Stimulated activated CD4-positive, alpha-beta T cell treated with anti-CD3 and anti-CD28 coated beads, TNF-alpha, amount 100 ng/mL, for 1 hour (primary cell): ENCODE data around the gene GPR176.
"Not testable (repeated sequence)": the region's sequence is repeated elsewhere in the genome, so short reads cannot be mapped to it uniquely, and the experiment has no call there.

ENCODE experiments used
- DNase-seq, 3 donors: peaks; one replicate each; pipeline ENCODE4 v3.0.0-alpha.2; 2020; ENCODE audit warnings: low read depth in 3 of 3, low spot score in 1 of 3

Gene GPR176

GRCh38 chr15:39817892-39818291 is 102.2 kb downstream of the GPR176 start:
- no peak for DNase-seq

GRCh38 chr15:39814489-39814888 is 105.6 kb downstream of the GPR176 start:
- DNase-seq, result no peak

DNA sequence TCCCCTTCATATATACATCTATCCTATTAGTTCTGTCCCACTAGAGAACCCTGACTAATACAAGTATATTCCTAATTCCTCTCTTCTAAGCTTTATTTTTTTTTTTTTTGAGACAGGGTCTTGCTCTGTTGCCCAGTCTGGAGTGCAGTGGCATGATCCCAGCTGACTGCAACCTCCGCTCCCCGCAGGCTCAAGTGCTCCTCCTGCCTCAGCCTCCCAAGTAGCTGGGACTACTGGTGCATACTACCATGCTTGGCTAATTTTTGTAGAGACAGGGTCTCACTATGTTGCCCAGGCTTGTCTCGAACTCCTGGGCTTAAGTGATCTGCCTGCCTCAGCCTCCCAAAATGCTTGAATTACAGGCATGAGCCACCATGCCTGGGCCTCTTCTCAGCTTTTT is 107.4 kb downstream of the GPR176 start:
- not testable (repeated sequence) for DNase-seq

DNA sequence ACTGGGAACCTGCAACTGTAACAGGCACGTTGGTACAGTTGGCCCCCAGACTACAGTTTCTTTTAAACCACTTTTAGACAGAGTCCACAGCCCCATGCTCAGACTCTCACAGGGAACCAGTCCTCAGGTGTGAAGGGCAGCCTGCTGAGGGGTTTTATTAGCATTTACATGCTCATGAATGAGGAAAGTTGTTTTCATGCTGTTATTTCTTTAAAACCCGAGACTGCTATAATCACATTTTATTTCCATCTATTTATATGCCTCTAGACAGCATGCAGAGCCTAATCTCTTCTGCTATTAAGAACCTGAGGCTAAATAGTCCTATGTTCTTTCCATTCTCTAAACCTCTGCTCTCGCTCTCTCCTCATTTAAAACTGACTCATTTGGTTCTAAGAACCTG is 111.2 kb downstream of the GPR176 start:
- no peak for DNase-seq

GRCh38 chr15:39807791-39808190 is 112.3 kb downstream of the GPR176 start:
- no peak for DNase-seq

GRCh38 chr15:39804026-39804425 is 116.0 kb downstream of the GPR176 start:
- DNase-seq, result no peak

DNA sequence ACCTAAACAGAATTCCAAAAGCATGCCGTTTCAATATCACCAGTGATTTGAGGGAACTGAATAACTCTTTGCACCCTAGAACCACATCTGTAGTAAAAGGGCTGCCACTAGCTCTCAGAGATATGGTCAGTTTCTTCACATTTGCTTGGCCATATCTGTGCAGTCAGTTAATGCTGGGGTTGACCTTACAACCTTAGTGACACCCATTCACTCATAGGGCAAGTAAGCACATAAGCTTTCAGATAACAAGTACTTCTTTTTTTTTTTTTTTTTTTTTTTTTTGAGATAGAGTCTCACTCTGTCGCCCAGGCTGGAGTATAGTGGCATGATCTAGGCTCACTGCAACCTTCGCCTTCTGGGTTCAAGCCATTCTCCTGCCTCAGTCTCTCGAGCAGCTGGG is 117.0 kb downstream of the GPR176 start:
- no peak for DNase-seq

- no peak for DNase-seq
Measured at GRCh38 chr15:39801641-39802309, 118.3 kb downstream of the GPR176 start.

DNA sequence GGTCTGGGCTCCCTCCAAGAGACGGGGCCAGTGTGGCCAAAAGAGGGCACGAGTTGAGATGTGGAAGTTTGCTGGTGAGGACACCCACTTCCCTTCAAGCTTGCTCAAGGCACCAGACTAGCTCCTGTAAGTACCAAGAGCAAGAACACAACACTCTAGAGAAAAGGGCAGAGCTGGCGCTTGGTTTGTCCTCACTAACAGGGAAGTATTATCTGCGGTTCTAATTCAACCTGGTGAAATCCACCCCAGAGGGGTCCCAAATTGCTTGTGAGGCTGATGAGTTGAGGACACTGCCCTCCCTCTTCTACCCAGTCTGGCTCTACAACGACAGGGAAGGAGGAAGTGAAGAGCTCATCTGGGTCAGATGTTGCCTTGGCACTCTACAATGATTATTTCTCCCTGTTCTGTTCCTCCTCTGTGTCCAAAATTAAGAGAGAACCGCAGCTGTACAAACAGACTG is 120.5 kb downstream of the GPR176 start:
- DNase-seq, result no peak

GRCh38 chr15:39798382-39798781 is 121.7 kb downstream of the GPR176 start:
- no peak for DNase-seq

DNA sequence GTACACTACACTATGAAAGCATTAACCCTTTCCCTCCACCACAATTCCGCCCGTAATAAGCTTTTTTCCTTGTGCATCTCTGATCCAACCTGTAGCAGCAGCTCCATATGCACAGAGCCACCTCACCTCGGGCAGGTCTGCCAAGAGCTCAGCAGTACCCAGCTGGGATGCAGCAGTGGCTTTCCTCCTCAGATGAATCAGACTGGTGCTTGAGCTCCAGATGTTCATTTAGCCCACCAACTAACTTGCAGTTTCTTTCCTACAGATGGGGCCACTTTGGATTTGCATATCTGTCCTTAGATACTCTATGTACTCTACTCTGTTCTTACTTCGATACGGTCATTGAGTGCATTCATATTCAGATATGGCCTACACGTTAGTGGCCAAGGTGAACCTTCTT is 122.7 kb downstream of the GPR176 start:
- DNase-seq, result no peak

DNA sequence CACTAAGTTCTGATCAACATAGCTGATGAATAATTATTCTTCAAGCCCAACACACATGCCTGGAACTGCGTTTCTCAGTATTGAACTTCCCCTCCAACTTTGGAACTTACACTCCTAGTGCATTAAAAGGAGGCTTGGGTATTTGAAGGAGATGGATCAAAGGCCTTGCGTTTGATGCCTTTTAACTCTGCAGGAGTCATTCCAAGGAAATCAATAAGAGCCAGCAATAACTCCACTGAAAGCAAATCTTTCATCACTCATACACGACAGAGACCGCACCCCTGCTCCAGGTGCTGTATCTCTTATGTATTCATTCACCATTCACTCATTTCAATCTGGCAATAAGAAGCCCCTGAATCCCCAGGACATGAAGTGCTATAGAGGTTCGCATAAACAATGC is 123.5 kb downstream of the GPR176 start:
- no peak for DNase-seq

DNA sequence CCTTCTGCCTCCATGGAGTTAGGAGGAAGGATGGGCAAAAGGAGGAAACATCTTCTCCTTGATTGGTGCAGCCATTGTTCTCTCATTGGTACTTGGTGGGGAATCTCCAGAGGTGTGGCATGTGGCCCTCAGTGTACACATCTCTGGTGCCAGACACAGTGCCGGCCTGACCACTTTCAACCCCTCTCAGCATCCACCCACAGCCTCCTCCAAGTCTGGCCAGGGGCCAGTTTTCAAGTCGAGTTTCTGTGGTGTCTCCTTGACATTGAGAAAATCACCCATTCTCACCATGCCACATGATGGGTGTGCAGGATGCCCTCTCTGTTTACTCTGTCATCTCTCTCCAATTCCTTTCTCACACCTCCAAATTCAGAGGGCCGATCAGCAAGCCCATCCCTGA is 124.6 kb downstream of the GPR176 start:
- DNase-seq, result no peak

DNA sequence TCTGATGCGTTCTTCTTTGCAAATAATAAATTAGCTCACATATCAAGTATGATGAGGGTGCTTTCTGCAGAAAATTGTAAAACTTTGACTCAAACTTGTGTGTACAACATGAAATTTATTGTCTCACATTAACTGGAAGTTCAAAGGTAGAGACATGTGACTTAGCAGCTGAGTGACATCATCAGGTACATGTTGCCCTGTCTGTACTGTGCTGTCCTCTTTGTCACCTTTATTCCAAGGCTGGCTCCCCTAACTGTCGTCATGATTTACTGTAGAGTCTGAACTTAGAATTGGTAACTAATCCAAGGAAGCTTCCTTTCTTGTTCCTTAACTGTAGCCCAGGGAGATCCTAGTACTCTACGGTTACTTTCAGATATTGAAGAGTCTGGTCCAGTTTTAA is 125.1 kb downstream of the GPR176 start:
- no peak for DNase-seq

- no peak for DNase-seq
Measured at GRCh38 chr15:39793923-39794322, 126.1 kb downstream of the GPR176 start.

GRCh38 chr15:39792844-39793335 is 127.2 kb downstream of the GPR176 start:
- DNase-seq, result no peak

GRCh38 chr15:39792025-39792843 is 127.8 kb downstream of the GPR176 start:
- no peak for DNase-seq

DNA sequence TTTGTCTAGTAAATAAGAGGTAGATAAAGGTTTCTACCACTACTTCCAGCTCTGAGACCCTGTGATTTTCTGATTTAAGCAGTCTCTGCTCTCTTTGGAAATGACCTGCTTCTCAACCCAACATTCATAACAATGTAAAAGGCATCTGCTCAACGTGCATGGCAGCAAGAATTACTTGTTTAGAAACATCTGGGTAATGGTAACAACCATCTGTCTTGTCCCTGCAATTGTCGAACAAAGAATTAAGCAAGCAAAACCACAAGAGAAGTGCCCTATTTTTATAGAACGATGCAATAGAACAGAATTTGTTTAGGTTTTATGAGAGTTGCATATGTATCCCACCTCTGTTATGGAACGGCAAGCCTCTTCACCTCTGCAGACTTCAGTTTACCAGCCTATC is 130.3 kb downstream of the GPR176 start:
- DNase-seq, result no peak

GRCh38 chr15:39788800-39789565 is 131.1 kb downstream of the GPR176 start:
- DNase-seq, result no peak

DNA sequence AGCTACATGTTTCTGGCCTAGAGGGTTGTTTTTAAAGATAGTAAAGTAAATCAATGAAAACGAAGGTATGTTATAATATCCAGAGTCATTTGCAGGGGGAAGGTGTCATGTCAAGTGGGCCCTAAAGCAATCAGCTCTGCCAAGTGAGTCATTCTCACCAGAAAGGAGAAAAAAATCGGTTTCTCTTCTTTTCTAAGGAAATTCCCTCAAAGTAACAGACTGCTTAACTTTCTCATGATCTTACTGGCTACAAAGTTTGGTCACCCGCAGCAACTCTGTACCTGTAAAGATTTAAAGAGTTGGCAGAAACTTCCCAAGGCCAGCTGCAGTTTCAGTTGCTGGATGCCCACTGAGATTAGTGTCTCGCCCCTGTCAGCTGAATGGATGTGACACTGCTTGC is 132.0 kb downstream of the GPR176 start:
- DNase-seq, result no peak

DNA sequence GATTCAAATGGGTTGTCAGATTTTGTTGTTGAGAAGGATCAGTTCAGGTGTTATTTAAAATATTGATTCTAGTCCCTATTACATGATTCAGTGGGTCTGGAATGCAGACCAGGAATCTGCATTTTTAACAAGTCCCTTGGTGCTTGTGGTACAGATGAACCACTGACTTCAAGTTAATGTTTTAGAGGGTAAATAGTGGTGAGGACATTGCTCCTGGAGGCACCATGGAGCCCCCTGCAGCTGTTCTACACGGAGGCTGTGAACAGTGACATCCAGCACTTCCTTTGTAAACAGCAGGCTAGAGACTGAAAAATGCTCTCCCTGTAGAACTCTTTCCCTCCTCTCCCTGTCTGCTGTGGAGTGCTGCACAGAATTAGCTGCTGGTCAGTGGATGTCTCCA is 132.6 kb downstream of the GPR176 start:
- DNase-seq, result no peak
